CD4-positive, alpha-beta memory T cell (primary cell): ENCODE data around the gene GGPS1. TPM values are rescaled to one million over a fixed set of nuclear protein-coding genes. Genes with fewer than 3 reads are reported as not detected.

Source experiments
- CTCF ChIA-PET: fragments of 350-600 bp; sonication (Branson Sonifier 250); formaldehyde crosslinking; loops from one replicate; lab custom pipeline; 2021; ENCODE audit warnings: inconsistent platforms; ENCODE audit not compliant: partially characterized antibody; lab: Charles Lee
- POLR2A ChIA-PET: fragments of 350-600 bp; sonication (Branson Sonifier 250); formaldehyde crosslinking; loops from one replicate; lab custom pipeline; 2021; ENCODE audit not compliant: partially characterized antibody; lab: Charles Lee
- DNase-seq, 5 donors: peaks; one replicate each; pipeline versions ENCODE4 v3.0.0 to v3.0.0-alpha.2; 2020 to 2022; ENCODE audit warnings: mixed read lengths in 1 of 5
- H3K27ac ChIP-seq: one replicate; pipeline ENCODE4 v1.7.0; 2013; ENCODE audit warnings: low read depth, low read length
- H3K27me3 ChIP-seq: 2 replicates; pipeline ENCODE4 v1.7.0; 2013; ENCODE audit warnings: mild to moderate bottlenecking, low read length, moderate library complexity; ENCODE audit not compliant: insufficient read depth
- H3K36me3 ChIP-seq: 2 replicates; pipeline ENCODE4 v1.7.0; 2013; ENCODE audit warnings: mild to moderate bottlenecking, low read length, moderate library complexity; ENCODE audit not compliant: insufficient read depth
- H3K4me1 ChIP-seq: 2 replicates; pipeline ENCODE4 v1.7.0; 2013; ENCODE audit warnings: mild to moderate bottlenecking, low read length, moderate library complexity; ENCODE audit not compliant: insufficient read depth
- H3K4me3 ChIP-seq, 2 donors: one replicate each; pipeline ENCODE4 v1.7.0; 2013; ENCODE audit warnings: low read length in 2 of 2, mild to moderate bottlenecking in 1 of 2
- H3K9me3 ChIP-seq, 2 donors: one replicate each; pipeline ENCODE4 v1.7.0; 2013; ENCODE audit warnings: low read length in 2 of 2, control low read depth in 1 of 2; ENCODE audit not compliant: control insufficient read depth in 1 of 2
- H3K27ac Mint-ChIP-seq, 7 donors: one replicate each; pipeline ENCODE4 v1.8.0; 2020 to 2021; ENCODE audit warnings: mixed read lengths in 7 of 7, mild to moderate bottlenecking in 6 of 7, inconsistent platforms in 3 of 7, moderate library complexity in 3 of 7
- H3K27me3 Mint-ChIP-seq, 2 donors: one replicate each; pipeline ENCODE4 v1.8.0; 2020 to 2021; ENCODE audit warnings: mixed read lengths in 2 of 2
- H3K36me3 Mint-ChIP-seq, 2 donors: one replicate each; pipeline ENCODE4 v1.8.0; 2020 to 2021; ENCODE audit warnings: mixed read lengths in 2 of 2, inconsistent platforms in 1 of 2, mild to moderate bottlenecking in 1 of 2
- H3K4me1 Mint-ChIP-seq, 4 donors: one replicate each; pipeline ENCODE4 v1.8.0; 2020 to 2021; ENCODE audit warnings: mixed read lengths in 4 of 4, mild to moderate bottlenecking in 1 of 4
- H3K4me3 Mint-ChIP-seq, 8 donors: one replicate each; pipeline ENCODE4 v1.8.0; 2020 to 2021; ENCODE audit warnings: mixed read lengths in 8 of 8, mild to moderate bottlenecking in 7 of 8, moderate library complexity in 6 of 8, inconsistent platforms in 3 of 8
- H3K9me3 Mint-ChIP-seq, 8 donors: one replicate each; pipeline ENCODE4 v1.8.0; 2020 to 2021; ENCODE audit warnings: mixed read lengths in 8 of 8, mild to moderate bottlenecking in 5 of 8, inconsistent platforms in 3 of 8, moderate library complexity in 1 of 8
- intact Hi-C: fragments of 100-400 bp; cut with micrococcal nuclease; formaldehyde crosslinking; loops from one replicate; pipeline ENCODE4 v1.15.1; 2023
- polyA plus RNA-seq, 2 donors: library from polyadenylated mRNA; unstranded; fragments of 300-500 nt; fragmentation: Illumina TruSeq; gene quantifications; one replicate each; pipeline ENCODE4 v1.2.3, GENCODE V29; 2021
- total RNA-seq, 2 experiments: library from RNA; stranded (reverse); gene quantifications; one replicate each; pipeline ENCODE4 v1.2.3, GENCODE V29; 2021

GGPS1 gene
- total and polyA plus RNA-seq, 4 experiments from 2014 or later = 50.3 to 79.5 (median 65.2) TPM

- intact Hi-C loops = no loop called here
- H3K4me1 ChIP-seq = peaks cover 51% of the 10 kb centered on the region
- Mint-ChIP-seq H3K4me3 (peak overlapping the region in 1 of 8 donors; percentile 14), H3K27me3 (no peaks in the 10 kb centered on the region), H3K9me3 (peaks cover 0 to 6% (median 0%) of the 10 kb centered on the region in 8 donors), H3K4me1 (peaks cover 6 to 30% (median 28%) of the 10 kb centered on the region in 4 donors), H3K36me3 (peaks cover 3 to 26% of the 10 kb centered on the region in 2 donors), H3K27ac (peak overlapping the region in 1 of 7 donors; percentile 87)
- DNase-seq = no peak
- POLR2A ChIA-PET = interaction anchor here (0.7 to 1.3 kb wide), 2 partner anchors 20 to 205 kb away, joined by 3 to 4 read pairs; no protein-coding TSS in a partner anchor
- H3K4me3 ChIP-seq = peak overlapping the region in 1 of 2 donors; percentile 80
- CTCF ChIA-PET = interaction anchor here (0.7 to 2.9 kb wide), 7 partner anchors 10 to 209 kb away, joined by 3 to 16 read pairs (median 3); no protein-coding TSS in a partner anchor
- no peaks in the 10 kb centered on the region for H3K27me3 ChIP-seq
- H3K27ac ChIP-seq = peak overlapping the region; percentile 89
- peaks cover 2% of the 10 kb centered on the region for H3K36me3 ChIP-seq
- H3K9me3 ChIP-seq = no peaks in the 10 kb centered on the region
Observed at GRCh38 chr1:235331401-235331800, 3.0 kb downstream of the GGPS1 start.

GRCh38 chr1:235336903-235337302 lies 8.5 kb downstream of the GGPS1 start:
- peaks cover 40% of the 10 kb centered on the region for H3K4me1 ChIP-seq
- CTCF ChIA-PET = interaction anchor here (1.0 kb wide), 1 partner anchor 79 kb away, joined by 3 read pairs; no protein-coding TSS in a partner anchor
- H3K4me3 ChIP-seq = peak overlapping the region in 1 of 2 donors; percentile 20
- Mint-ChIP-seq H3K4me3 (peak overlapping the region; percentile 70 to 87 (median 79)), H3K4me1 (peaks cover 20 to 31% (median 21%) of the 10 kb centered on the region in 4 donors), H3K27me3 (no peaks in the 10 kb centered on the region), H3K36me3 (peaks cover 8 to 28% of the 10 kb centered on the region in 2 donors), H3K9me3 (no peaks in the 10 kb centered on the region), H3K27ac (peak overlapping the region; percentile 62 to 95 (median 89))
- peak; percentile 36 to 56 (median 50) for DNase-seq
- H3K27ac ChIP-seq = peak overlapping the region; percentile 49
- H3K36me3 ChIP-seq = peaks cover 13% of the 10 kb centered on the region
- POLR2A ChIA-PET = interaction anchor here (1.1 to 2.4 kb wide), 2 partner anchors 8 to 10 kb away, joined by 3 to 11 read pairs; partner anchors contain the start of genes ARID4B and GGPS1
- H3K9me3 ChIP-seq = no peaks in the 10 kb centered on the region
- intact Hi-C loops = loop anchor here (2.0 to 5.0 kb wide), 2 partner anchors 30 to 235 kb away; partner anchors contain the start of gene TBCE
- no peaks in the 10 kb centered on the region for H3K27me3 ChIP-seq

GRCh38 chr1:235339746-235340145 lies 11.4 kb downstream of the GGPS1 start:
- H3K4me3 Mint-ChIP-seq = no peak overlapping the region
- no peaks in the 10 kb centered on the region for H3K9me3 ChIP-seq
- H3K4me3 ChIP-seq = no peak overlapping the region
- no peaks in the 10 kb centered on the region for H3K27me3 ChIP-seq
- H3K9me3 Mint-ChIP-seq = no peaks in the 10 kb centered on the region
- ChIA-PET POLR2A (interaction anchor here (0.9 to 1.2 kb wide), 2 partner anchors 10 to 11 kb away, joined by 3 to 5 read pairs; partner anchors contain the start of gene GGPS1), CTCF (interaction anchor here (2.9 kb wide), 1 partner anchor 77 kb away, joined by 7 read pairs; no protein-coding TSS in a partner anchor)
- peaks cover 20% of the 10 kb centered on the region for H3K4me1 ChIP-seq
- H3K4me1 Mint-ChIP-seq = peaks cover 10 to 22% (median 17%) of the 10 kb centered on the region in 4 donors
- H3K36me3 ChIP-seq = peaks cover 23% of the 10 kb centered on the region
- peaks cover 25 to 43% of the 10 kb centered on the region in 2 donors for H3K36me3 Mint-ChIP-seq
- intact Hi-C loops = loop anchor here (5.0 kb wide), 1 partner anchor 237 kb away; no protein-coding TSS in a partner anchor
- no peak overlapping the region for H3K27ac ChIP-seq
- no peak for DNase-seq
- no peaks in the 10 kb centered on the region for H3K27me3 Mint-ChIP-seq
- H3K27ac Mint-ChIP-seq = peak overlapping the region; percentile 5 to 81 (median 35)

GRCh38 chr1:235341334-235341733 lies 13.0 kb downstream of the GGPS1 start:
- intact Hi-C loops = no loop called here
- no peak overlapping the region for H3K27ac Mint-ChIP-seq

GRCh38 chr1:235342039-235342438 lies 13.7 kb downstream of the GGPS1 start:
- H3K4me3 ChIP-seq = no peak overlapping the region
- ChIA-PET CTCF (interaction anchor here (1.2 to 1.7 kb wide), 2 partner anchors 11 to 84 kb away, joined by 3 to 6 read pairs; no protein-coding TSS in a partner anchor), POLR2A (interaction anchor here (1.2 kb wide), 1 partner anchor 10 kb away, joined by 3 read pairs; no protein-coding TSS in a partner anchor)
- peaks cover 11 to 24% (median 16%) of the 10 kb centered on the region in 4 donors for H3K4me1 Mint-ChIP-seq
- DNase-seq = no peak
- no peak overlapping the region for H3K4me3 Mint-ChIP-seq
- H3K27me3 ChIP-seq = no peaks in the 10 kb centered on the region
- no peaks in the 10 kb centered on the region for H3K27me3 Mint-ChIP-seq
- intact Hi-C loops = no loop called here
- peaks cover 11% of the 10 kb centered on the region for H3K4me1 ChIP-seq
- H3K27ac Mint-ChIP-seq = peak overlapping the region in 3 of 7 donors; percentile 25 to 89 (median 27)
- H3K27ac ChIP-seq = no peak overlapping the region
- H3K36me3 ChIP-seq = peaks cover 20% of the 10 kb centered on the region
- H3K36me3 Mint-ChIP-seq = peaks cover 31 to 44% of the 10 kb centered on the region in 2 donors
- H3K9me3 Mint-ChIP-seq = no peaks in the 10 kb centered on the region
- H3K9me3 ChIP-seq = no peaks in the 10 kb centered on the region

More at GRCh38 chr1:235341334-235341733, 13.0 kb downstream of the GGPS1 start:
- no peak for DNase-seq
- Mint-ChIP-seq H3K27me3 (no peaks in the 10 kb centered on the region), H3K4me3 (no peak overlapping the region), H3K4me1 (peaks cover 16 to 30% (median 20%) of the 10 kb centered on the region in 4 donors), H3K9me3 (no peaks in the 10 kb centered on the region), H3K36me3 (peaks cover 36 to 48% of the 10 kb centered on the region in 2 donors)
- Histone ChIP-seq H3K9me3 (no peaks in the 10 kb centered on the region), H3K4me1 (peaks cover 18% of the 10 kb centered on the region), H3K27me3 (no peaks in the 10 kb centered on the region), H3K4me3 (no peak overlapping the region), H3K27ac (no peak overlapping the region), H3K36me3 (peaks cover 20% of the 10 kb centered on the region)
- CTCF ChIA-PET = interaction anchor here (0.7 to 2.9 kb wide), 3 partner anchors 10 to 259 kb away, joined by 3 to 7 read pairs (median 6); no protein-coding TSS in a partner anchor
- POLR2A ChIA-PET = interaction anchor here (0.6 kb wide), 1 partner anchor 242 kb away, joined by 3 read pairs; no protein-coding TSS in a partner anchor

GRCh38 chr1:235342471-235342870 lies 14.1 kb downstream of the GGPS1 start:
- Histone ChIP-seq H3K4me3 (no peak overlapping the region), H3K4me1 (peaks cover 6% of the 10 kb centered on the region), H3K36me3 (peaks cover 20% of the 10 kb centered on the region), H3K27me3 (no peaks in the 10 kb centered on the region), H3K27ac (no peak overlapping the region), H3K9me3 (no peaks in the 10 kb centered on the region)
- POLR2A ChIA-PET = interaction anchor here (1.2 kb wide), 1 partner anchor 10 kb away, joined by 3 read pairs; no protein-coding TSS in a partner anchor
- no peak for DNase-seq
- intact Hi-C loops = no loop called here
- H3K27me3 Mint-ChIP-seq = no peaks in the 10 kb centered on the region
- H3K4me1 Mint-ChIP-seq = peaks cover 8 to 22% (median 15%) of the 10 kb centered on the region in 4 donors
- H3K4me3 Mint-ChIP-seq = no peak overlapping the region
- peaks cover 29 to 43% of the 10 kb centered on the region in 2 donors for H3K36me3 Mint-ChIP-seq
- H3K27ac Mint-ChIP-seq = peak overlapping the region in 3 of 7 donors; percentile 25 to 89 (median 27)
- CTCF ChIA-PET = interaction anchor here (1.2 kb wide), 1 partner anchor 84 kb away, joined by 3 read pairs; no protein-coding TSS in a partner anchor
- no peaks in the 10 kb centered on the region for H3K9me3 Mint-ChIP-seq

GRCh38 chr1:235343726-235344125 lies 15.4 kb downstream of the GGPS1 start:
- H3K4me1 Mint-ChIP-seq = peaks cover 7 to 19% (median 12%) of the 10 kb centered on the region in 4 donors
- Histone ChIP-seq H3K4me3 (no peak overlapping the region), H3K9me3 (no peaks in the 10 kb centered on the region), H3K27me3 (no peaks in the 10 kb centered on the region), H3K36me3 (peaks cover 14% of the 10 kb centered on the region), H3K4me1 (no peaks in the 10 kb centered on the region), H3K27ac (no peak overlapping the region)
- DNase-seq = no peak
- CTCF ChIA-PET = interaction anchor here (1.4 kb wide), 1 partner anchor 13 kb away, joined by 3 read pairs; no protein-coding TSS in a partner anchor
- POLR2A ChIA-PET = no interaction called here
- intact Hi-C loops = no loop called here
- H3K9me3 Mint-ChIP-seq = no peaks in the 10 kb centered on the region
- no peak overlapping the region for H3K4me3 Mint-ChIP-seq
- peaks cover 29 to 40% of the 10 kb centered on the region in 2 donors for H3K36me3 Mint-ChIP-seq
- peak overlapping the region in 2 of 7 donors; percentile 37 to 65 for H3K27ac Mint-ChIP-seq
- no peaks in the 10 kb centered on the region for H3K27me3 Mint-ChIP-seq
